Measurements from ENCODE around the gene TM4SF1. TPM values are rescaled to one million over a fixed set of nuclear protein-coding genes. Genes with fewer than 3 reads are reported as not detected.

The TM4SF1 gene
- total RNA-seq, 1 experiment from 2014 or later = 27.7 TPM

DNA sequence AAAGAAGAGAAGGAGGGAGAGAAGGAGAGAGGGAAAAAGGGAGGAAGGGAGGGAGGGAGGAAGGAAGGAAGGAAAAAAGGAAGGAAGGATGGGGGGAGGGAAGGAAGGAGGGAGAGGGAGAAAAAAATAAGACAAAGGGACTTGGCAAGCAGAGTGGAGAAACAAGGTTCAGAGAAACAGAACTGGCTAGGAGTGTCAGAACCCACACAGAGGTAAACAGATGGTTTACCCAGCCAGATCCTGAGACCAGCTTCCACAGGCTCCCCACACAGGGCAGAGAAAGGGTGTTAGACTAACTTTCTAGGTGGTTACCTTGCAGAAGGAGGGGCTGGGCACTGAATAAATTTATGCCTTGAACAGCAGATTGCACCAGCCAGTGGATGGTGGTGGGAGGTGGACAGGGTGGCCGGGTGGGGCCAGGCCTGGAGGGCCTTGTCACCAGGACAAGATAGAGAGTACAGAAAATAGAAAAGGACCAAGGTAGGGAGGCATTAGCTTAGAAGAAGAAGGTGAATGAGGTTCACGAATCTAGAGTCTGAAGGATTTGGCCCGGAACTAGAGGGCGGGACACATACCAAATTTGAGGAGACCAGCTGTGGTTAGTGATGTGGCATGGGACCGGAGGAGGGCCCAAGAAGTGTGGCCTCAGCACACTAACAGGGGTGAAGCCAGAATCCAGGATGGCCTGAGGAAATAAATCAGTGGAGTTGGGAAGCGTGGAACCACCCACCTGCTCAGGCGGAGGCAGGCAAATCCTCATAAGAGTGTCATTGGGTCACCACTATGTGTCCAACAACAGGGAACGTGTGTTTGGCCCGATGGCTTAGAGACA lies 1.2 kb upstream of the TM4SF1 start:
- Mint-ChIP-seq H3K4me1 (ENCODE audit: insufficient read depth, unreplicated experiment) (peaks cover 37% of the 10 kb centered on the region), H3K36me3 (ENCODE audit: insufficient read depth, unreplicated experiment) (peaks cover 15% of the 10 kb centered on the region), H3K9me3 (ENCODE audit: unreplicated experiment) (no peaks in the 10 kb centered on the region), H3K27ac (ENCODE audit: low read depth, unreplicated experiment) (peak overlapping the region; percentile 68), H3K27me3 (ENCODE audit: insufficient read depth, unreplicated experiment) (no peaks in the 10 kb centered on the region), H3K4me3 (ENCODE audit: unreplicated experiment) (no peak overlapping the region)
- no peak for DNase-seq (ENCODE audit: unreplicated experiment)
- no TSS peak for BruUV-seq (replicated peaks)
- intact Hi-C loops (cut with micrococcal nuclease) = loop anchor here (10.0 kb wide), 1 partner anchor 196 kb away; no protein-coding TSS in a partner anchor
- no peak for TF ChIP-seq CTCF (IDR thresholded peaks at IDR 0.05; ENCODE audit: unreplicated experiment)
- CTCF ChIA-PET = interaction anchor here (0.6 to 2.4 kb wide), 4 partner anchors 26 to 260 kb away, joined by 4 to 10 read pairs (median 4); partner anchors contain the start of gene TM4SF18
- POLR2A ChIA-PET = interaction anchor here (0.5 to 9.7 kb wide), 6 partner anchors 8 to 435 kb away, joined by 3 to 217 read pairs (median 14); partner anchors contain the start of gene TM4SF4

GRCh38 chr3:149376718-149377407 lies 586 bp downstream of the TM4SF1 start:
- Mint-ChIP-seq H3K4me1 (ENCODE audit: insufficient read depth, unreplicated experiment) (peaks cover 46% of the 10 kb centered on the region), H3K27me3 (ENCODE audit: insufficient read depth, unreplicated experiment) (no peaks in the 10 kb centered on the region), H3K9me3 (ENCODE audit: unreplicated experiment) (no peaks in the 10 kb centered on the region), H3K27ac (ENCODE audit: low read depth, unreplicated experiment) (peak overlapping the region; percentile 68), H3K4me3 (ENCODE audit: unreplicated experiment) (peak overlapping the region; percentile 72), H3K36me3 (ENCODE audit: insufficient read depth, unreplicated experiment) (peaks cover 23% of the 10 kb centered on the region)
- intact Hi-C loops (cut with micrococcal nuclease) = loop anchor here (2.0 to 10.0 kb wide), 2 partner anchors 14 to 198 kb away; no protein-coding TSS in a partner anchor
- TSS peak; percentile 81 for BruUV-seq (replicated peaks)
- CTCF ChIA-PET = interaction anchor here (0.6 to 2.4 kb wide), 6 partner anchors 8 to 489 kb away, joined by 3 to 10 read pairs (median 5); no protein-coding TSS in a partner anchor
- POLR2A ChIA-PET = interaction anchor here (0.7 to 9.7 kb wide), 13 partner anchors 10 to 437 kb away, joined by 3 to 217 read pairs (median 4); no protein-coding TSS in a partner anchor
- DNase-seq (ENCODE audit: unreplicated experiment) = peak; percentile 61
- no peak for TF ChIP-seq CTCF (IDR thresholded peaks at IDR 0.05; ENCODE audit: unreplicated experiment)

- Mint-ChIP-seq H3K9me3 (ENCODE audit: unreplicated experiment) (no peaks in the 10 kb centered on the region), H3K27ac (ENCODE audit: low read depth, unreplicated experiment) (peak overlapping the region; percentile 79), H3K4me3 (ENCODE audit: unreplicated experiment) (peak overlapping the region; percentile 72), H3K36me3 (ENCODE audit: insufficient read depth, unreplicated experiment) (peaks cover 31% of the 10 kb centered on the region), H3K27me3 (ENCODE audit: insufficient read depth, unreplicated experiment) (no peaks in the 10 kb centered on the region), H3K4me1 (ENCODE audit: insufficient read depth, unreplicated experiment) (peaks cover 50% of the 10 kb centered on the region)
- POLR2A ChIA-PET = interaction anchor here (0.6 to 9.7 kb wide), 10 partner anchors 9 to 199 kb away, joined by 3 to 217 read pairs (median 18); partner anchors contain the start of gene TM4SF4
- DNase-seq (ENCODE audit: unreplicated experiment) = no peak
- no TSS peak for BruUV-seq (replicated peaks)
- CTCF ChIA-PET = interaction anchor here (0.6 to 2.4 kb wide), 11 partner anchors 9 to 490 kb away, joined by 3 to 15 read pairs (median 4); partner anchors contain the start of gene TM4SF4
- intact Hi-C loops (cut with micrococcal nuclease) = loop anchor here (2.0 to 10.0 kb wide), 2 partner anchors 15 to 199 kb away; no protein-coding TSS in a partner anchor
- no peak for TF ChIP-seq CTCF (IDR thresholded peaks at IDR 0.05; ENCODE audit: unreplicated experiment)
Measured at GRCh38 chr3:149375501-149376196, 1.8 kb downstream of the TM4SF1 start.

All from MCF 10A (cell line).